ENCODE data around the gene ERCC5.

Gene ERCC5

GRCh38 chr13:102909971-102910370 lies 64.1 kb downstream of the ERCC5 start:
- DNase-seq (ENCODE audit: extremely low read depth, insufficient read length): no peak

DNA sequence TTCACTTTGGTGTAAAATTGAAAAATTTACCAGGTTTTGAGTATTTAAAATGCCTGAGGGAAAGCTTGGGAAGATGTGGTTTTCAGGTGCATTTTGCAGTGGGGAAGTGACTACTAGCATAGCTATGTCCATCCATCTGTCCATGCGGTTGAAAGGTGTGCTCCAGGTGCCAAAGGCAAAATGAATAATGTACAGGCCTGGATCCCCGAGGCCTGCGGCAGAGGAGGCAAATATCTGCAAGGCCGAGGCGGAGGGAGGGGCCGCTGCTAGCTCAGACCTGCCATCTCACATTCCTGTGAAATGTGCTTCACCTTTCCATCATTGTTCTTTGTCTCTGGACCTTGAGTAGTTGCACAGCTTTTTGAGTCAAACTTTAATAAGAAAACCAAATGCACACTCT lies 65.5 kb downstream of the ERCC5 start:
- TF ChIP-seq CTCF (IDR thresholded peaks at IDR 0.05; ENCODE audit: insufficient read depth, low read length, poor library complexity, severe bottlenecking): no peak
- Histone ChIP-seq H3K27me3 (replicated peaks; ENCODE audit: control insufficient read depth, insufficient read depth, low read length) (no peaks in the 10 kb centered on the region), H3K4me3 (replicated peaks; ENCODE audit: low read depth, low read length) (no peak overlapping the region), H3K36me3 (ENCODE audit: control insufficient read depth, insufficient read depth, low read length) (no peaks in the 10 kb centered on the region)
- DNase-seq (ENCODE audit: extremely low read depth, insufficient read length): no peak

More at GRCh38 chr13:102909971-102910370, 64.1 kb downstream of the ERCC5 start:
- no peak for TF ChIP-seq CTCF (IDR thresholded peaks at IDR 0.05; ENCODE audit: insufficient read depth, low read length, poor library complexity, severe bottlenecking)
- no peak overlapping the region for H3K4me3 ChIP-seq (replicated peaks; ENCODE audit: low read depth, low read length)
- no peaks in the 10 kb centered on the region for H3K27me3 ChIP-seq (replicated peaks; ENCODE audit: control insufficient read depth, insufficient read depth, low read length)
- H3K36me3 ChIP-seq (ENCODE audit: control insufficient read depth, insufficient read depth, low read length): no peaks in the 10 kb centered on the region

DNA sequence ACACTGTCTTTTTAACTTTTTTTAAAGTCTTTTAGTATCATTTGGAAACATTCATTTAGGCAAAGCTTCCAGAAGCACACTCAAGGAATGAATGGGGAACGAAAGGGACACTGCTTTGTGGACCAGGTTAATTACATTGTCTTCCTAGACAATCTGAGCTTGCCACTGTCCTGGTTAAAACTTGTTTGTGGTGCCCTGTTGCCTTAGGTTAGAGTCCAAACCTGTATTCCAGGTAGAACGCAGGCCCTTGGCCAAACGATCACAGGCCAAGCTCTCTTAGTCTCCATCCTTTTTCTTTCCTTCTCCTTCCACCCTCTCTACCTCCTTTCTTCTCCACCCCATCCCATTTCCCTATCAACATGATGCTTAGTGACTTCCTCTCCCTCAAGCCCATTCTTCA lies 66.8 kb downstream of the ERCC5 start:
- H3K27me3 ChIP-seq (replicated peaks; ENCODE audit: control insufficient read depth, insufficient read depth, low read length): no peaks in the 10 kb centered on the region
- H3K36me3 ChIP-seq (ENCODE audit: control insufficient read depth, insufficient read depth, low read length): no peaks in the 10 kb centered on the region
- H3K4me3 ChIP-seq (replicated peaks; ENCODE audit: low read depth, low read length): no peak overlapping the region
- no peak for DNase-seq (ENCODE audit: extremely low read depth, insufficient read length)
- no peak for TF ChIP-seq CTCF (IDR thresholded peaks at IDR 0.05; ENCODE audit: insufficient read depth, low read length, poor library complexity, severe bottlenecking)

DNA sequence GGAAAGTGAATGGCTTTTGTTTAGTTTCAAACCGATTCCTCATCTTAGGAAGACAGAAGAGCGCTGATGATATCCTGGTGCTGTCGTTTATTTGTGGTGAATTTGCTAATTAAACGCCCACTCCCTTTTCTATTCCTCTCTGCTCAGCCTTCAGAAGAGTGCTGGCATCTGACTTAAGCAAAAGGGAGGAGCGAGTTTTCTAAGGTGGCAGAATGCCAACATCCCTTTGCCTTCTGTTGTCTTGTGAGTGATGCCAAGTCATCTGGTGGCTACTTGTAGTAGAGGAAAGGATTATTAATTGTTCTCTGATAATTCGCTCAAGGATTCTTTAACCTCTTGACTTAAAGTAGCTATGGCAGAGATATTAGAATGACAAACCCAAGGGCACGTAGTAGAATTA lies 68.1 kb downstream of the ERCC5 start:
- Histone ChIP-seq H3K36me3 (ENCODE audit: control insufficient read depth, insufficient read depth, low read length) (no peaks in the 10 kb centered on the region), H3K27me3 (replicated peaks; ENCODE audit: control insufficient read depth, insufficient read depth, low read length) (no peaks in the 10 kb centered on the region), H3K4me3 (replicated peaks; ENCODE audit: low read depth, low read length) (no peak overlapping the region)
- no peak for TF ChIP-seq CTCF (IDR thresholded peaks at IDR 0.05; ENCODE audit: insufficient read depth, low read length, poor library complexity, severe bottlenecking)
- no peak for DNase-seq (ENCODE audit: extremely low read depth, insufficient read length)

- no peak for DNase-seq (ENCODE audit: extremely low read depth, insufficient read length)
- no peaks in the 10 kb centered on the region for H3K27me3 ChIP-seq (replicated peaks; ENCODE audit: control insufficient read depth, insufficient read depth, low read length)
- TF ChIP-seq CTCF (IDR thresholded peaks at IDR 0.05; ENCODE audit: insufficient read depth, low read length, poor library complexity, severe bottlenecking): no peak
- H3K4me3 ChIP-seq (replicated peaks; ENCODE audit: low read depth, low read length): no peak overlapping the region
- no peaks in the 10 kb centered on the region for H3K36me3 ChIP-seq (ENCODE audit: control insufficient read depth, insufficient read depth, low read length)
These were observed 68.6 kb downstream of the ERCC5 start for GRCh38 chr13:102914339-102914930.

DNA sequence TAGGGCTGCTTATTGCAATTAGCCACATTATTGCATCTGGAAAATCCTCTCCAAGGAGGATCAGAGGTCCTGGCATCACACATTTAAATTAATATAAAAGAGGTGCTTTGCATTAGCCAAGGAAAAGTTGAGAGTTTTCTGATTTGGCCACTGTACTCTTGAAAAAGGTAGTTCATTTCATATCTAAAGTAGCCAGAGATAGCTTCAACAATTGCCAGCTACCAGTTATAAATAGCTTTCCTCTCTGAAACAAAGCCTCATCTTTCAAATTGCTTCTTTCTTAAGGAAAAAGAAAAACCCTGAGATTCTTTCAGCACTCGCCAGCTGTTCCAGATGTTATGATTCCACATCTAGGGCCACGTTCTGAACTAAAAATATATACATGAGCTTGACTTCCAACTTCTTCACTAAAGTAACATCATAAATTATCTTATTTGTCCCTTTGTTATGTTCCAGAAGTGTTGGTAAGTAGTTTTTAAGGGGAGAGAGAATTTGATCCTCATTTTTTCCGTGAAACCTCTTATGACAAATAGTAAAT lies 69.6 kb downstream of the ERCC5 start:
- no peaks in the 10 kb centered on the region for H3K27me3 ChIP-seq (replicated peaks; ENCODE audit: control insufficient read depth, insufficient read depth, low read length)
- no peak for DNase-seq (ENCODE audit: extremely low read depth, insufficient read length)
- H3K4me3 ChIP-seq (replicated peaks; ENCODE audit: low read depth, low read length): no peak overlapping the region
- TF ChIP-seq CTCF (IDR thresholded peaks at IDR 0.05; ENCODE audit: insufficient read depth, low read length, poor library complexity, severe bottlenecking): no peak
- no peaks in the 10 kb centered on the region for H3K36me3 ChIP-seq (ENCODE audit: control insufficient read depth, insufficient read depth, low read length)

Data from GM06990 (cell line).